SK-N-SH treated with all-trans-retinoic acid at 6 μM for 48 hours (cell line): ENCODE results near the gene PDGFA.
A peak's percentile ranks its signal among the peaks of the same experiment; 100 is the strongest.

ENCODE experiments used
- ATAC-seq: fragments of 200-7000 bp; cut with Tn5 transposase; 3 replicates; pipeline ENCODE4 v1.9.1; 2020; ENCODE audit warnings: mild to moderate bottlenecking, moderate library complexity
- BACH2 ChIP-seq: fragments of 250-450 bp; sonication (Bioruptor Pico); IDR thresholded peaks from 2 replicates; pipeline ENCODE4 v1.9.0; 2021; ENCODE audit warnings: mild to moderate bottlenecking, borderline replicate concordance
- CREB5 ChIP-seq: fragments of 250-450 bp; sonication (Bioruptor Pico); IDR thresholded peaks from 2 replicates; pipeline ENCODE4 v1.5.1; 2020; ENCODE audit warnings: low read depth, mild to moderate bottlenecking, moderate library complexity
- CSDC2 ChIP-seq: fragments of 250-450 bp; sonication (Bioruptor Pico); IDR thresholded peaks from 2 replicates; pipeline ENCODE4 v1.5.0; 2020; ENCODE audit warnings: mild to moderate bottlenecking, moderate library complexity
- CSRNP3 ChIP-seq: fragments of 250-450 bp; sonication (Bioruptor Pico); IDR thresholded peaks from 2 replicates; pipeline ENCODE4 v1.5.1; 2021; ENCODE audit warnings: mild to moderate bottlenecking, moderate library complexity
- ESRRG ChIP-seq: fragments of 250-450 bp; sonication (Bioruptor Pico); IDR thresholded peaks from 2 replicates; pipeline ENCODE4 v1.6.1; 2021; ENCODE audit warnings: mild to moderate bottlenecking
- GLIS3 ChIP-seq: fragments of 250-450 bp; sonication (Bioruptor Pico); IDR thresholded peaks from 2 replicates; pipeline ENCODE4 v1.5.0; 2020; ENCODE audit warnings: mild to moderate bottlenecking, moderate library complexity
- ISL1 ChIP-seq: fragments of 250-450 bp; sonication (Bioruptor Pico); IDR thresholded peaks from 2 replicates; pipeline ENCODE4 v2.1.2; 2022; ENCODE audit warnings: mild to moderate bottlenecking, moderate library complexity
- OSR1 ChIP-seq: fragments of 250-450 bp; sonication (Bioruptor Pico); IDR thresholded peaks from 2 replicates; pipeline ENCODE4 v1.8.0; 2022; ENCODE audit warnings: moderate library complexity, mild to moderate bottlenecking, inconsistent platforms
- POU6F1 ChIP-seq: fragments of 250-450 bp; sonication (Bioruptor Pico); IDR thresholded peaks from 2 replicates; pipeline ENCODE4 v1.8.0; 2021; ENCODE audit warnings: low read depth, mild to moderate bottlenecking, moderate library complexity, borderline replicate concordance
- PPARA ChIP-seq: fragments of 250-450 bp; sonication (Bioruptor Pico); IDR thresholded peaks from 2 replicates; pipeline ENCODE4 v1.5.0; 2020; ENCODE audit warnings: mild to moderate bottlenecking, borderline replicate concordance
- RARB ChIP-seq: fragments of 250-450 bp; sonication (Bioruptor Pico); IDR thresholded peaks from 2 replicates; pipeline ENCODE4 v1.8.0; 2021; ENCODE audit warnings: mild to moderate bottlenecking, moderate library complexity
- TCF4 ChIP-seq: fragments of 250-450 bp; sonication (Bioruptor Pico); IDR thresholded peaks from 2 replicates; pipeline ENCODE4 v1.8.0; 2021; ENCODE audit warnings: mild to moderate bottlenecking, moderate library complexity, borderline replicate concordance
- TOX ChIP-seq: fragments of 250-450 bp; sonication (Bioruptor Pico); IDR thresholded peaks from 2 replicates; pipeline ENCODE4 v1.8.0; 2021; ENCODE audit warnings: mild to moderate bottlenecking, moderate library complexity, borderline replicate concordance
- TSHZ2 ChIP-seq: fragments of 250-450 bp; sonication (Bioruptor Pico); IDR thresholded peaks from 2 replicates; pipeline ENCODE4 v1.5.0; 2020; ENCODE audit warnings: mild to moderate bottlenecking, moderate library complexity
- ZC3H10 ChIP-seq: fragments of 250-450 bp; sonication (Bioruptor Pico); IDR thresholded peaks from 2 replicates; pipeline ENCODE4 v1.5.1; 2021; ENCODE audit warnings: mild to moderate bottlenecking, moderate library complexity
- ZFP3 ChIP-seq: fragments of 250-450 bp; sonication (Bioruptor Pico); IDR thresholded peaks from 2 replicates; pipeline ENCODE4 v1.5.0; 2020; ENCODE audit warnings: mild to moderate bottlenecking, moderate library complexity
- ZFP30 ChIP-seq: fragments of 450-650 bp; formaldehyde crosslinking; IDR thresholded peaks from 2 replicates; pipeline ENCODE4 v1.5.0; 2022; ENCODE audit warnings: mild to moderate bottlenecking, moderate library complexity
- ZNF565 ChIP-seq: fragments of 450-650 bp; formaldehyde crosslinking; conservative IDR thresholded peaks from 2 replicates; pipeline ENCODE4 v1.5.0; 2020; ENCODE audit warnings: low read depth, mild to moderate bottlenecking, moderate library complexity
- ZNF70 ChIP-seq: fragments of 450-650 bp; formaldehyde crosslinking; IDR thresholded peaks from 2 replicates; pipeline ENCODE4 v1.5.0; 2020; ENCODE audit warnings: mild to moderate bottlenecking, moderate library complexity
- ZNF8 ChIP-seq: fragments of 450-650 bp; formaldehyde crosslinking; IDR thresholded peaks from 2 replicates; pipeline ENCODE4 v1.5.0; 2020; ENCODE audit warnings: mild to moderate bottlenecking, moderate library complexity

The PDGFA gene

GRCh38 chr7:519484-520390 lies at the start of gene PDGFA:
TSS of gene PDGFA (minus strand) at chr7:519846. CDS start at chr7:519001, 845 bp downstream.
- peak; percentile 50 for ATAC-seq
- TF ChIP-seq PPARA (CRISPR knock-in tag), result no peak
- no peak for TF ChIP-seq ZNF70 (CRISPR knock-in tag)
- TF ChIP-seq CSDC2 (CRISPR knock-in tag), result no peak
- TF ChIP-seq OSR1 (CRISPR knock-in tag), result no peak
- no peak for TF ChIP-seq GLIS3 (CRISPR knock-in tag)
- no peak for TF ChIP-seq ESRRG (CRISPR knock-in tag)
- TF ChIP-seq ZNF8 (CRISPR knock-in tag), result no peak

- no peak for ATAC-seq
- TF ChIP-seq CSDC2 (CRISPR knock-in tag) (no peak), ISL1 (CRISPR knock-in tag) (no peak)
Observed at GRCh38 chr7:568031-568951, 48.6 kb upstream of the PDGFA start.

- TF ChIP-seq CSDC2 (CRISPR knock-in tag) (no peak), TOX (CRISPR knock-in tag) (no peak), ZFP3 (no peak), ISL1 (CRISPR knock-in tag) (no peak), ZFP30 (no peak), ESRRG (CRISPR knock-in tag) (no peak), CREB5 (CRISPR knock-in tag) (no peak), TSHZ2 (CRISPR knock-in tag) (no peak), ZNF565 (CRISPR knock-in tag) (no peak), ZC3H10 (CRISPR knock-in tag) (no peak), ZNF70 (CRISPR knock-in tag) (no peak), BACH2 (no peak), POU6F1 (no peak), ZNF8 (CRISPR knock-in tag) (no peak), GLIS3 (CRISPR knock-in tag) (no peak), CSRNP3 (no peak), TCF4 (no peak), RARB (CRISPR knock-in tag) (no peak)
- no peak for ATAC-seq
Observed at GRCh38 chr7:567305-567883, 47.7 kb upstream of the PDGFA start.
